ENCODE data around the gene POR. TPM values are rescaled to one million over a fixed set of nuclear protein-coding genes. Genes with fewer than 3 reads are reported as not detected.

POR gene
- total RNA-seq, 1 experiment from 2014 or later: 151 TPM

GRCh38 chr7:75968561-75969001, 53.6 kb downstream of the POR start:
- Mint-ChIP-seq H3K36me3 (peaks cover 20% of the 10 kb centered on the region), H3K9me3 (no peaks in the 10 kb centered on the region), H3K27me3 (ENCODE audit: low read depth) (no peaks in the 10 kb centered on the region; the same call in 1 of the 2 replicates), H3K4me1 (no peaks in the 10 kb centered on the region), H3K27ac (no peak overlapping the region), H3K4me3 (no peak overlapping the region)
- DNase-seq (ENCODE audit: low spot score): no peak
- ChIA-PET CTCF (no interaction called here), POLR2A (no interaction called here)
- ATAC-seq: no peak
- no peak for TF ChIP-seq FOXP1 (CRISPR knock-in tag; IDR thresholded peaks at IDR 0.05; ENCODE audit: borderline replicate concordance)
- TF ChIP-seq MLX (CRISPR knock-in tag; IDR thresholded peaks at IDR 0.05): no peak
- TF ChIP-seq NFATC4 (CRISPR knock-in tag; IDR thresholded peaks at IDR 0.05): no peak
- TF ChIP-seq, protein P1, sequence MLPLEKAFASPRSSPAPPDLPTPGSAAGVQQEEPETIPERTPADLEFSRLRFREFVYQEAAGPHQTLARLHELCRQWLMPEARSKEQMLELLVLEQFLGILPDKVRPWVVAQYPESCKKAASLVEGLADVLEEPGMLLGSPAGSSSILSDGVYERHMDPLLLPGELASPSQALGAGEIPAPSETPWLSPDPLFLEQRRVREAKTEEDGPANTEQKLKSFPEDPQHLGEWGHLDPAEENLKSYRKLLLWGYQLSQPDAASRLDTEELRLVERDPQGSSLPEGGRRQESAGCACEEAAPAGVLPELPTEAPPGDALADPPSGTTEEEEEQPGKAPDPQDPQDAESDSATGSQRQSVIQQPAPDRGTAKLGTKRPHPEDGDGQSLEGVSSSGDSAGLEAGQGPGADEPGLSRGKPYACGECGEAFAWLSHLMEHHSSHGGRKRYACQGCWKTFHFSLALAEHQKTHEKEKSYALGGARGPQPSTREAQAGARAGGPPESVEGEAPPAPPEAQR (CRISPR knock-in tag; IDR thresholded peaks at IDR 0.05): no peak
- TF ChIP-seq, protein P2, sequence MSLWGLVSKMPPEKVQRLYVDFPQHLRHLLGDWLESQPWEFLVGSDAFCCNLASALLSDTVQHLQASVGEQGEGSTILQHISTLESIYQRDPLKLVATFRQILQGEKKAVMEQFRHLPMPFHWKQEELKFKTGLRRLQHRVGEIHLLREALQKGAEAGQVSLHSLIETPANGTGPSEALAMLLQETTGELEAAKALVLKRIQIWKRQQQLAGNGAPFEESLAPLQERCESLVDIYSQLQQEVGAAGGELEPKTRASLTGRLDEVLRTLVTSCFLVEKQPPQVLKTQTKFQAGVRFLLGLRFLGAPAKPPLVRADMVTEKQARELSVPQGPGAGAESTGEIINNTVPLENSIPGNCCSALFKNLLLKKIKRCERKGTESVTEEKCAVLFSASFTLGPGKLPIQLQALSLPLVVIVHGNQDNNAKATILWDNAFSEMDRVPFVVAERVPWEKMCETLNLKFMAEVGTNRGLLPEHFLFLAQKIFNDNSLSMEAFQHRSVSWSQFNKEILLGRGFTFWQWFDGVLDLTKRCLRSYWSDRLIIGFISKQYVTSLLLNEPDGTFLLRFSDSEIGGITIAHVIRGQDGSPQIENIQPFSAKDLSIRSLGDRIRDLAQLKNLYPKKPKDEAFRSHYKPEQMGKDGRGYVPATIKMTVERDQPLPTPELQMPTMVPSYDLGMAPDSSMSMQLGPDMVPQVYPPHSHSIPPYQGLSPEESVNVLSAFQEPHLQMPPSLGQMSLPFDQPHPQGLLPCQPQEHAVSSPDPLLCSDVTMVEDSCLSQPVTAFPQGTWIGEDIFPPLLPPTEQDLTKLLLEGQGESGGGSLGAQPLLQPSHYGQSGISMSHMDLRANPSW (CRISPR knock-in tag; conservative IDR thresholded peaks at IDR 0.05; ENCODE audit: low read depth): no peak
- TF ChIP-seq TCF7 (CRISPR knock-in tag; IDR thresholded peaks at IDR 0.05; ENCODE audit: low read depth): no peak
- TF ChIP-seq ETV6 (CRISPR knock-in tag; IDR thresholded peaks at IDR 0.05): no peak
- no peak for TF ChIP-seq ZNF317 (CRISPR knock-in tag; IDR thresholded peaks at IDR 0.05; ENCODE audit: borderline replicate concordance, low read depth)
- no peak for TF ChIP-seq NFYB (CRISPR knock-in tag; conservative IDR thresholded peaks at IDR 0.05; ENCODE audit: low read depth)
- TF ChIP-seq, protein P3, sequence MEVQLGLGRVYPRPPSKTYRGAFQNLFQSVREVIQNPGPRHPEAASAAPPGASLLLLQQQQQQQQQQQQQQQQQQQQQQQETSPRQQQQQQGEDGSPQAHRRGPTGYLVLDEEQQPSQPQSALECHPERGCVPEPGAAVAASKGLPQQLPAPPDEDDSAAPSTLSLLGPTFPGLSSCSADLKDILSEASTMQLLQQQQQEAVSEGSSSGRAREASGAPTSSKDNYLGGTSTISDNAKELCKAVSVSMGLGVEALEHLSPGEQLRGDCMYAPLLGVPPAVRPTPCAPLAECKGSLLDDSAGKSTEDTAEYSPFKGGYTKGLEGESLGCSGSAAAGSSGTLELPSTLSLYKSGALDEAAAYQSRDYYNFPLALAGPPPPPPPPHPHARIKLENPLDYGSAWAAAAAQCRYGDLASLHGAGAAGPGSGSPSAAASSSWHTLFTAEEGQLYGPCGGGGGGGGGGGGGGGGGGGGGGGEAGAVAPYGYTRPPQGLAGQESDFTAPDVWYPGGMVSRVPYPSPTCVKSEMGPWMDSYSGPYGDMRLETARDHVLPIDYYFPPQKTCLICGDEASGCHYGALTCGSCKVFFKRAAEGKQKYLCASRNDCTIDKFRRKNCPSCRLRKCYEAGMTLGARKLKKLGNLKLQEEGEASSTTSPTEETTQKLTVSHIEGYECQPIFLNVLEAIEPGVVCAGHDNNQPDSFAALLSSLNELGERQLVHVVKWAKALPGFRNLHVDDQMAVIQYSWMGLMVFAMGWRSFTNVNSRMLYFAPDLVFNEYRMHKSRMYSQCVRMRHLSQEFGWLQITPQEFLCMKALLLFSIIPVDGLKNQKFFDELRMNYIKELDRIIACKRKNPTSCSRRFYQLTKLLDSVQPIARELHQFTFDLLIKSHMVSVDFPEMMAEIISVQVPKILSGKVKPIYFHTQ (CRISPR knock-in tag; IDR thresholded peaks at IDR 0.05): no peak

GRCh38 chr7:75969182-75969581, 54.2 kb downstream of the POR start:
- ChIA-PET POLR2A (no interaction called here), CTCF (no interaction called here)
- Mint-ChIP-seq H3K36me3 (peaks cover 25% of the 10 kb centered on the region), H3K4me3 (no peak overlapping the region), H3K27ac (peak overlapping the region; percentile 36; the same call in 1 of the 2 replicates), H3K27me3 (ENCODE audit: low read depth) (no peaks in the 10 kb centered on the region; the same call in 1 of the 2 replicates), H3K4me1 (no peaks in the 10 kb centered on the region), H3K9me3 (no peaks in the 10 kb centered on the region)
- ATAC-seq (no peak), DNase-seq (ENCODE audit: low spot score) (no peak)
- TF ChIP-seq, protein P4, sequence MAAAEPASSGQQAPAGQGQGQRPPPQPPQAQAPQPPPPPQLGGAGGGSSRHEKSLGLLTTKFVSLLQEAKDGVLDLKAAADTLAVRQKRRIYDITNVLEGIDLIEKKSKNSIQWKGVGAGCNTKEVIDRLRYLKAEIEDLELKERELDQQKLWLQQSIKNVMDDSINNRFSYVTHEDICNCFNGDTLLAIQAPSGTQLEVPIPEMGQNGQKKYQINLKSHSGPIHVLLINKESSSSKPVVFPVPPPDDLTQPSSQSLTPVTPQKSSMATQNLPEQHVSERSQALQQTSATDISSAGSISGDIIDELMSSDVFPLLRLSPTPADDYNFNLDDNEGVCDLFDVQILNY (CRISPR knock-in tag; IDR thresholded peaks at IDR 0.05): no peak
- TF ChIP-seq CDX4 (CRISPR knock-in tag; IDR thresholded peaks at IDR 0.05; ENCODE audit: borderline replicate concordance) (no peak), PREB (CRISPR knock-in tag; IDR thresholded peaks at IDR 0.05; ENCODE audit: borderline replicate concordance) (no peak), ATF6 (CRISPR knock-in tag; IDR thresholded peaks at IDR 0.05) (no peak), JUN (CRISPR knock-in tag; IDR thresholded peaks at IDR 0.05) (no peak), TEAD1 (CRISPR knock-in tag; IDR thresholded peaks at IDR 0.05) (no peak), ZNF138 (CRISPR knock-in tag; conservative IDR thresholded peaks at IDR 0.05) (no peak), GRHL2 (CRISPR knock-in tag; IDR thresholded peaks at IDR 0.05; ENCODE audit: insufficient replicate concordance, severe bottlenecking) (no peak), MYBL2 (CRISPR knock-in tag; IDR thresholded peaks at IDR 0.05) (no peak)
- TF ChIP-seq, protein P5, sequence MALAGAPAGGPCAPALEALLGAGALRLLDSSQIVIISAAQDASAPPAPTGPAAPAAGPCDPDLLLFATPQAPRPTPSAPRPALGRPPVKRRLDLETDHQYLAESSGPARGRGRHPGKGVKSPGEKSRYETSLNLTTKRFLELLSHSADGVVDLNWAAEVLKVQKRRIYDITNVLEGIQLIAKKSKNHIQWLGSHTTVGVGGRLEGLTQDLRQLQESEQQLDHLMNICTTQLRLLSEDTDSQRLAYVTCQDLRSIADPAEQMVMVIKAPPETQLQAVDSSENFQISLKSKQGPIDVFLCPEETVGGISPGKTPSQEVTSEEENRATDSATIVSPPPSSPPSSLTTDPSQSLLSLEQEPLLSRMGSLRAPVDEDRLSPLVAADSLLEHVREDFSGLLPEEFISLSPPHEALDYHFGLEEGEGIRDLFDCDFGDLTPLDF (CRISPR knock-in tag; IDR thresholded peaks at IDR 0.05): no peak

All from WTC11 (cell line).